LNCaP clone FGC (cell line): ENCODE results near the gene BEAN1.

ENCODE experiments used
- DNase-seq: peaks from one replicate; pipeline ENCODE4 v3.0.0-alpha.2; 2011; ENCODE audit warnings: low read depth
- H3K4me3 ChIP-seq: 2 replicates; pipeline ENCODE4 v1.5.1; 2011; ENCODE audit warnings: mild to moderate bottlenecking, low read depth, low read length, control low read depth
- TF ChIP-seq, protein P1 (sequence below): IDR thresholded peaks from 2 replicates; pipeline ENCODE4 v1.5.1; 2012; ENCODE audit warnings: mild to moderate bottlenecking; ENCODE audit not compliant: control insufficient read depth, insufficient read depth; ENCODE audit errors: extremely low read depth

The BEAN1 gene

DNA sequence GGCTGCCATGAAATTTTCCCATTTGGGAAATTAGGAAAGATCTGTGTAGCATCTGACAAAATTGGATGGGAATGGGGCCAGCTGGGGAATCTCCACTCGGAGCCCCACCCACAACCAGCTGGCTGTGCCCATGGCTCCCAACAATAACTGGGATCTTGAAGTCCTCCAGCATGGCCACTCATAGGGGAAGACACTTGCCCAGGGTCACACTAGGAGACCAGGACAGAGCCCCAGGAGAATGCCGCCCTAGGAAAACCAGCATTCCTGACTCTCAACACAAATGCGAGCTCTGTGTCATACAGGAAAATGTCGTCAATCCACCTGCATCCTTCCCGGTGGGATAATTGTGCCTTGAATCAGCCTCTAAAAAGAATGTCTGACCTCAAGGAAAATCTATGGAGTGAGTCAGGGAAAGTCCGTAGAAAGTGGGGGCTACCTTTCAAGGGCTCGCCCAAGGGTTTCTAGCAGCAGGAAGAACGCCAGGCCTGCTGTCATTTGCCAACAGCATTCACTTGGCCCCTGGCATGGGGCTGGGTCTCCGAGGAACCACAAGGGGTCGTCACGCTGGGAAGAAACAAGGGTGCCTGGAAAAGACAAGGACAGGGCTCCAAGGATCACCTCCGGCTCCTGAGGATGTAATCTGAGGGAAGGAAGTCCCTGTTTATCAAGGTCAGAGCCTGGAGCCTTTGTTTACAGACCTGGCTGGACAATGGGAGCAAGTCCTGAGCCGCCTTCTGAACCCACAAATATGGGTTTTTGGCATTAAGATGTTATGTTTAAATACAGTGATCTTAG lies 44.7 kb upstream of the BEAN1 start:
- TF ChIP-seq, protein P1, sequence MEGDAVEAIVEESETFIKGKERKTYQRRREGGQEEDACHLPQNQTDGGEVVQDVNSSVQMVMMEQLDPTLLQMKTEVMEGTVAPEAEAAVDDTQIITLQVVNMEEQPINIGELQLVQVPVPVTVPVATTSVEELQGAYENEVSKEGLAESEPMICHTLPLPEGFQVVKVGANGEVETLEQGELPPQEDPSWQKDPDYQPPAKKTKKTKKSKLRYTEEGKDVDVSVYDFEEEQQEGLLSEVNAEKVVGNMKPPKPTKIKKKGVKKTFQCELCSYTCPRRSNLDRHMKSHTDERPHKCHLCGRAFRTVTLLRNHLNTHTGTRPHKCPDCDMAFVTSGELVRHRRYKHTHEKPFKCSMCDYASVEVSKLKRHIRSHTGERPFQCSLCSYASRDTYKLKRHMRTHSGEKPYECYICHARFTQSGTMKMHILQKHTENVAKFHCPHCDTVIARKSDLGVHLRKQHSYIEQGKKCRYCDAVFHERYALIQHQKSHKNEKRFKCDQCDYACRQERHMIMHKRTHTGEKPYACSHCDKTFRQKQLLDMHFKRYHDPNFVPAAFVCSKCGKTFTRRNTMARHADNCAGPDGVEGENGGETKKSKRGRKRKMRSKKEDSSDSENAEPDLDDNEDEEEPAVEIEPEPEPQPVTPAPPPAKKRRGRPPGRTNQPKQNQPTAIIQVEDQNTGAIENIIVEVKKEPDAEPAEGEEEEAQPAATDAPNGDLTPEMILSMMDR: no peak
- no peak overlapping the region for H3K4me3 ChIP-seq
- DNase-seq: no peak

DNA sequence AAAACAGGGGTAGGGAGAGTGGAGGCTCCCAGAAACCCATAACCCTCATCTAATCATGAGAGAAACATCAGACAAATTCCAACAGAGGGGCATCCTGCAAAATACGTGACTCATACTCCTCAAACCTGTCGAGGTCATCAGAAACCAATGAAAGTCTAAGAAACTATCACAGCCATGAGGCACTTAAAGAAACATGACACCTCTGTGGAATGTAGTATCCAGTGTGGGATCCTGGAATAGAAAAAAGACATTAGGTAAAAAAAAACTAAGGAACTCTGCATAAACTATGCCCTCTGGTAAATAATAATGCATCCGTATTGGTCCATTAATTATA lies 44.2 kb upstream of the BEAN1 start:
- no peak overlapping the region for H3K4me3 ChIP-seq
- no peak for DNase-seq
- TF ChIP-seq, protein P1: no peak

DNA sequence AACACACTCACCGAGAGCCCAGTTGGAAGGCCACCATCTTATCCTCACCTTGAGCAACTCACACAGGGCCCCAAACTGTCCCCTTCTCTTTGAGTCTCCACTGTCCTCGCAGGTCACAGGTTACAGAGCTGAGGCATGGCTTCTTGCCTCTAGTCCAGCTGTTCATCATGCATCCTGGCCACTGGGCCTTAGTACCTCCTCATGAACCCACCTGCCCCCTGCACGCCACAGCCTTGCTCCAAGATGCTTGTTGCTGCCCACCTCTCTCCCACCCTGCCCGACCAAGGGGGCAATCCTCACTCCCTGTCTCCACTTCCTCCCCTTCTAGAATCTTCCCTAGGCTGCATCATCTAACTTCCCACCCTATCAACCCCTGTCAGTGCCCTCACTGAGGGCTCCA lies 43.5 kb upstream of the BEAN1 start:
- H3K4me3 ChIP-seq: no peak overlapping the region
- DNase-seq: no peak
- TF ChIP-seq, protein P1: no peak

DNA sequence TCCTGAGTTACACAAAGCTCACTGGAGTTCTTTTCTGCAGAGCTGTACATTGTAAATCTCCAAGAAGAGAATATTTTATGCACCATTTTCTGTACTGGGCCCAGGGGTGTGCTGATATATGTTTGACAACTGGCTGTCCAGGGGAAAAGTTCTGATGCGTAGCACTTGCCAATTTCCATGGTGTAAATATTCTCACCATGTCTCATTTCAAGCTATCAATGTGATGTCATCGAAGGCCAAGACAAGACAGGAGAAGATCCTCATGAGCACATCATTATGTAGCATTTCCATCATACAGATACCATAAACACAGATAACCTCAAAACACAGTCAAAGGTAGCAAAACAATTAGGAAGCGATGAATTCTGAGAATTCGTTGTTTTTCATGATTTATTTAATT lies 41.7 kb upstream of the BEAN1 start:
- TF ChIP-seq, protein P1: no peak
- no peak overlapping the region for H3K4me3 ChIP-seq
- DNase-seq: no peak

DNA sequence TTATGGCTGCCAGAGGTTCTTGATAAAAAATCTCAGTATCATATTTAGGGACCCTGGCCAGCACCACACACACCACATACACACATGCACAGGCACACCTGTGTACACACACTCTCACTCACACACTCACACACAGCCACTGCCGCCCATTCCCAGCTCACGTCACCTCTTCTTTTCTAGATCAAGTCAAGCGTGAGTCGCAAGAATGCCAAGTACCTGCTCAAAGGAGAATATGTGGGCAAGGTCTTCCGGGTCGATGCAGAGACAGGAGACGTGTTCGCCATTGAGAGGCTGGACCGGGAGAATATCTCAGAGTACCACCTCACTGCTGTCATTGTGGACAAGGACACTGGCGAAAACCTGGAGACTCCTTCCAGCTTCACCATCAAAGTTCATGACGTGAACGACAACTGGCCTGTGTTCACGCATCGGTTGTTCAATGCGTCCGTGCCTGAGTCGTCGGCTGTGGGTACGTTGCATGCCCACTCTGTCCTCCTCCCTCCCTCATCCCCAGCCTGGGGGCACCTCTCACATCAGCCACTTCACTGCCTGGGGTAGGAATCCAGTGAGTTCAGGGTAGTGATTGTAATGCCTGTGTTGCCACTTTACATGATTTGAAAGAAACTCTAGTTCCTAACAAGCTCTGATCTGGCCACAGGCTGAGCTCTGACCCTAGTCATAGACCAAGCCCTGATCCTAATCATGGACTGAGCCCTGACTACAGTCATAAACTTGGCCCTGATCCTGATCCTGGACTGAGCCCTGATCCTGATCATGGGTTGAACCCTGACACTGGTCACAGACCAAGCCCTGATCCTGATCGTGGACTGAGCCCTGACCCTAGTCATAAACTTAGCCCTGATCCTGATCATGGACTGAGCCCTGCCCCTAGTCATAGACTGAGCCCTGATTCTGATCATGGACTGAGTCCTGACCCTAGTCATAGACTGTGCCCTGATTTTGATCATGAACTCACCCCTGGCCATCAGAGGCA lies 40.2 kb upstream of the BEAN1 start:
- H3K4me3 ChIP-seq: no peak overlapping the region
- DNase-seq: no peak
- TF ChIP-seq, protein P1: no peak

DNA sequence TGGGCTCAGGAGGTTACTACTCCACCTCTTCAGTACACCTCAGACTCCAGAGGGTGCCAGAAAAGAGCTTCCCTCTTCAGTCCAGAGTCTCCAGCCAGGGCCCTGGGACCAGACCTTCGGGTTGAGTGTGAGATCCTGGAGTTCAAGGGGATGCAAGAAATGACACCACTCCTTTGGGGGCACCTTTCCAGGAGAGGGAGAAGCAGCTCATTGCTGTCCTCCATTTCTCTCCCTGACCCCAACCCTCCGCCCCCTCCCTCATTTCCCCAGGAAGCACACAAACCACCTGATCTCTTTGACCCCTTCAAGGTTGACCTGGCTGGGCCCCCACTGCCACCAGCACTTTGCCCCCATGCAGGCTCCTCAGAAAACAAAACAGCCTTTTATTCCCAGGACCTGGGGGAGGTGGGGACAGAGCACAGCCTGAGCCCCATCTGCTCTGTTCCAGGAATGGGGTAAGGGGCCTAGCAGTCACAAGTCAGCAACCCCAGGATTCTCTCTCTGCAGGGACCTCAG lies 39.2 kb upstream of the BEAN1 start:
- TF ChIP-seq, protein P1: no peak
- DNase-seq: no peak
- H3K4me3 ChIP-seq: no peak overlapping the region
